Progenitor cell of endocrine pancreas (in vitro differentiated cells): Measurements from ENCODE around the gene EBF3. TPM values are rescaled to one million over a fixed set of nuclear protein-coding genes. Genes with fewer than 3 reads are reported as not detected.

ENCODE experiments used
- DNase-seq: peaks from one replicate; pipeline ENCODE4 v3.0.0; 2021; ENCODE audit warnings: low spot score; ENCODE audit not compliant: unreplicated experiment
- H3K27ac Mint-ChIP-seq: 2 replicates; pipeline ENCODE4 v1.8.0; 2021; ENCODE audit warnings: mild to moderate bottlenecking, moderate library complexity, mixed read lengths
- H3K27me3 Mint-ChIP-seq: 2 replicates; pipeline ENCODE4 v1.8.0; 2021; ENCODE audit warnings: mixed read lengths
- H3K36me3 Mint-ChIP-seq: 2 replicates; pipeline ENCODE4 v1.8.0; 2022; ENCODE audit warnings: mixed read lengths; ENCODE audit not compliant: insufficient read depth
- H3K4me1 Mint-ChIP-seq: 2 replicates; pipeline ENCODE4 v1.8.0; 2021; ENCODE audit warnings: low read depth, mixed read lengths
- H3K4me3 Mint-ChIP-seq: 2 replicates; pipeline ENCODE4 v1.8.0; 2021; ENCODE audit warnings: low read depth, mild to moderate bottlenecking, moderate library complexity, mixed read lengths
- H3K9me3 Mint-ChIP-seq: 2 replicates; pipeline ENCODE4 v1.8.0; 2021; ENCODE audit warnings: low read depth, mixed read lengths
- total RNA-seq: library from RNA; stranded (reverse); gene quantifications from 2 replicates; pipeline ENCODE4 v1.2.1, GENCODE V29; 2021
- TF ChIP-seq, protein P1 (sequence below): fragments of 200-600 bp; sonication (generic); IDR thresholded peaks from one replicate; pipeline ENCODE4 v1.5.0; 2021; ENCODE audit warnings: antibody characterized with exemption, mild to moderate bottlenecking; ENCODE audit not compliant: unreplicated experiment

The EBF3 gene
- total RNA-seq, 1 donor from 2014 or later, result 0.19 TPM

DNA sequence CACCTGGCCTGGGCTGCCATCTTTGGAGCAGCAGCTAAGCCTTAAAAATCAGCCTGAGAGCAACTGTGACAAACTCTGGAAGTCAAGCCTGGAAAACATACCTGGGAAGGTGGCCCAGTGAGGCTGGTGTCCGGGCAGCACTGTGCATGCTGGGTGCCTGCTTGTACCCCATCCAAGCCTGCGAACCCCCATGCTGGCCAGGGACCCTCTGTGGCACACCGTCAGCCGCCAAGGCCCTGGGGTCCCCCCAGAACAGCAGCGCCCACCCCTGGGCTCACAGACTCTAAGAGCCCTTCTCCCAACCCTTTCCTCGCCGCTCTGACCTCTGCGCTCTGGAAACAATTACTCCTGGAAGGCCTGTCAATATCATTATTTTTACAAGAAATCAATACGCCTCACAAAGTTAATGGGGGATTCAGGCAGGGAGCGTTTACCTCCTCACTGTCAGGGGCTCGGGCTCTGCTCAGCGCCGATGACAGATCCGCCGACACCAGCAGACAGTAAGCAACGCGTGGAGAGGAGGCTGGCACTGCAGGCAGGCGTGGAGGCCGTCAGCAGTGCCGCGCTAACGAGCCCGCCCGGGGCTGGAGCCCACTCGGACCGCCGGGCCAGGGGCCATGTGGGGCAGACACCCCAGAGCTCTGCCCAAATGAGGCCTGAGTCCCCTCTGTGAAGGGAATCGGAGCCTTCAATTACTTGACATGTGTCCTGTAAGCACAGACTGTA, 54.4 kb downstream of the EBF3 start:
- Mint-ChIP-seq H3K36me3 (no peaks in the 10 kb centered on the region), H3K27ac (no peak overlapping the region), H3K27me3 (peaks cover 66% of the 10 kb centered on the region), H3K9me3 (no peaks in the 10 kb centered on the region), H3K4me3 (no peak overlapping the region), H3K4me1 (peaks cover 20% of the 10 kb centered on the region)
- TF ChIP-seq, protein P1, sequence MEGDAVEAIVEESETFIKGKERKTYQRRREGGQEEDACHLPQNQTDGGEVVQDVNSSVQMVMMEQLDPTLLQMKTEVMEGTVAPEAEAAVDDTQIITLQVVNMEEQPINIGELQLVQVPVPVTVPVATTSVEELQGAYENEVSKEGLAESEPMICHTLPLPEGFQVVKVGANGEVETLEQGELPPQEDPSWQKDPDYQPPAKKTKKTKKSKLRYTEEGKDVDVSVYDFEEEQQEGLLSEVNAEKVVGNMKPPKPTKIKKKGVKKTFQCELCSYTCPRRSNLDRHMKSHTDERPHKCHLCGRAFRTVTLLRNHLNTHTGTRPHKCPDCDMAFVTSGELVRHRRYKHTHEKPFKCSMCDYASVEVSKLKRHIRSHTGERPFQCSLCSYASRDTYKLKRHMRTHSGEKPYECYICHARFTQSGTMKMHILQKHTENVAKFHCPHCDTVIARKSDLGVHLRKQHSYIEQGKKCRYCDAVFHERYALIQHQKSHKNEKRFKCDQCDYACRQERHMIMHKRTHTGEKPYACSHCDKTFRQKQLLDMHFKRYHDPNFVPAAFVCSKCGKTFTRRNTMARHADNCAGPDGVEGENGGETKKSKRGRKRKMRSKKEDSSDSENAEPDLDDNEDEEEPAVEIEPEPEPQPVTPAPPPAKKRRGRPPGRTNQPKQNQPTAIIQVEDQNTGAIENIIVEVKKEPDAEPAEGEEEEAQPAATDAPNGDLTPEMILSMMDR, result no peak
- no peak for DNase-seq

DNA sequence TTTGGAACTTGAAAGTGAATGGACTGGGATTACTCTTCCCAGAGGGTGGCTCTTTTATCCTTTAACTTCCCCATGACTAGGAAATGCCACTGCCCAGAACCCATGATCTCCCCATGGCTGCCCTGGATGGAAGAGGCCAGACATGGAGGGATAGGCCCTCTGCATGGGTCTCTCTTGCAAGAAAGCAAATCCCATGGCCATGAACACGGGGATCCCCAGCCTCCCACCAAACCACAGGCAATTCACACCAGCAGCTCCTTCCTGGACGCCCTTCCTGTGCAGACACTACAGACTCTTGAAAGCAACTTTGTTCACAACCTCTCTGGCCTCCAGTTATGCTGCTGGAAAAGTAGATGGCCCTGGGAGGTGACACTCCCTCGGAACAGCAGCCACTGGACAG, 55.0 kb downstream of the EBF3 start:
- TF ChIP-seq, protein P1, result no peak

DNA sequence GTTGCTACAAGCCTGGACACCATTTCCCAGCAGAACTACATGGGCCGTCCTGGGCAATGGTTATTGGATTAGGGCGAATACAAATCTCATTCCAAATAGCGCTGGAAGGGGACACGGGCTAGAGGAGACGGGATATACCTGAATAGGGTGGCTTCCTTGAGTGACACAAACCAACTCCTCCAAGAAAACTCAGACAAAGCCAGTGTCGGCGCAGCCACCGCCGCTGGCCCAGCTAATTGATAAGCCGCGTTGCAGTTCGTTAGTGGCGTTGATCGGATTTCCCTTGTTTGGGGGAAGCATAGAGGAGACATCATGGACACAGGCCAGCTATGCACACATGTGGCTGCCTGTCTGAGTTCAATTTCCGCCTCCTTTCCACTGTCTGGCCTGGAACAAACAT, 55.7 kb downstream of the EBF3 start:
- Mint-ChIP-seq H3K4me3 (no peak overlapping the region), H3K9me3 (no peaks in the 10 kb centered on the region), H3K36me3 (no peaks in the 10 kb centered on the region), H3K4me1 (peaks cover 20% of the 10 kb centered on the region), H3K27me3 (peaks cover 70% of the 10 kb centered on the region), H3K27ac (no peak overlapping the region)
- TF ChIP-seq, protein P1, result no peak
- no peak for DNase-seq

More for the DNA sequence above, 55.0 kb downstream of the EBF3 start:
- Mint-ChIP-seq H3K27me3 (peaks cover 69% of the 10 kb centered on the region), H3K4me1 (peaks cover 20% of the 10 kb centered on the region), H3K9me3 (no peaks in the 10 kb centered on the region), H3K27ac (no peak overlapping the region), H3K36me3 (no peaks in the 10 kb centered on the region), H3K4me3 (no peak overlapping the region)
- DNase-seq, result no peak

DNA sequence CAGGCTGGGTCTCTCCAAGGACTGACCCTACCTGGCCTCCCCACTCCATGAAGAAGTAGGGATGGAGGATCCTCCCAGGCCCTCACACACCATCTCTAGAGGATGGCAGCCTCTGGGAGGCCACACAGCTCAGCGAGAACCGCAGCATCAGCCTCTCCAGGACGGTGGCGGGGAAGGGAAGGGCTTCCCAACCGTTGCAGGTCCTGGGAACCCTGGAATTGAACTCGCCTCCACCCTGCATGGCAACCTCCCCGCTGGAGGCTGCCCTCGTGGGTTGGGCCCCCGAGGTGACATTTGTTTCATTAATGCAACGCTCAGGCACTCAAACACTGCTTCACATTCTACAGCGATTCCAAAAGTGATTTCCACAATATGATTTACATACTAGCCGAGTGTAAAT, 58.5 kb downstream of the EBF3 start:
- no peaks in the 10 kb centered on the region for H3K36me3 Mint-ChIP-seq
- peaks cover 83% of the 10 kb centered on the region for H3K27me3 Mint-ChIP-seq
- H3K4me1 Mint-ChIP-seq, result peaks cover 9% of the 10 kb centered on the region
- TF ChIP-seq, protein P1, result no peak
- no peaks in the 10 kb centered on the region for H3K9me3 Mint-ChIP-seq
- no peak for DNase-seq
- H3K27ac Mint-ChIP-seq, result no peak overlapping the region
- H3K4me3 Mint-ChIP-seq, result no peak overlapping the region

DNA sequence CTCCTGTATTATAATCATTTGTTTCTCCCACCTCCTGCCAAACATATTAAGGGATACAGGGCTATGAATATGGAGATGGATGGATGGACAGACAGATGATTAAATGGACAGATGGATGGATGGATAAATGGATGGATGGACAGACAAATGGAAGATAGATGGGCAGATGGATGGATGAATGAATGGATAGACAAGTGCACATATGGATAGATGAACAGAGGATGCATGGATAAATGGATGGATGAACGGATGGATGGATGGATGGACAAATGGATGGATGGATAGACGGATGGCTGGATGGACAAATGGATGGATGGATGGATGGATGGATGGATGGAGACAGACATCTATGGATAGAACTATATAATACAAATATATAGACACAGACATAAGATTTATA, 59.8 kb downstream of the EBF3 start:
- Mint-ChIP-seq H3K9me3 (no peaks in the 10 kb centered on the region), H3K4me1 (peaks cover 6% of the 10 kb centered on the region), H3K4me3 (no peak overlapping the region), H3K27me3 (peaks cover 86% of the 10 kb centered on the region), H3K36me3 (no peaks in the 10 kb centered on the region), H3K27ac (no peak overlapping the region)
- no peak for DNase-seq
- TF ChIP-seq, protein P1, result no peak
